ENCODE data around the gene DCUN1D5.

The DCUN1D5 gene

GRCh38 chr11:103091801-103092524 is at the start of gene DCUN1D5:
Gene DCUN1D5, minus strand, starts transcription at chr11:103092160. Its CDS starts 288 bp downstream, at chr11:103091872.
- H3K36me3 Mint-ChIP-seq (ENCODE audit: low read depth) = peaks cover 17% of the 10 kb centered on the region
- peaks cover 28% of the 10 kb centered on the region for H3K4me1 Mint-ChIP-seq (ENCODE audit: low read depth)
- H3K27ac Mint-ChIP-seq = peak within 1 kb of the TSS; percentile 92
- peak within 1 kb of the TSS; percentile 92 for H3K4me3 Mint-ChIP-seq
- peaks cover 10% of the 10 kb centered on the region for H3K9me3 Mint-ChIP-seq
- peaks cover 22% of the 10 kb centered on the region for H3K27me3 Mint-ChIP-seq (ENCODE audit: low read depth)
- DNase-seq (ENCODE audit: low spot score) = peak; percentile 94

- no peaks in the 10 kb centered on the region for H3K9me3 Mint-ChIP-seq
- no peaks in the 10 kb centered on the region for H3K36me3 Mint-ChIP-seq (ENCODE audit: low read depth)
- H3K4me1 Mint-ChIP-seq (ENCODE audit: low read depth) = no peaks in the 10 kb centered on the region
- no peak for DNase-seq (ENCODE audit: low spot score)
- H3K4me3 Mint-ChIP-seq = no peak overlapping the region
- no peak overlapping the region for H3K27ac Mint-ChIP-seq
- no peaks in the 10 kb centered on the region for H3K27me3 Mint-ChIP-seq (ENCODE audit: low read depth)
These were observed 33.5 kb upstream of the DCUN1D5 start for GRCh38 chr11:103125462-103125861.

- Mint-ChIP-seq H3K9me3 (no peaks in the 10 kb centered on the region), H3K4me1 (ENCODE audit: low read depth) (peaks cover 4% of the 10 kb centered on the region), H3K36me3 (ENCODE audit: low read depth) (no peaks in the 10 kb centered on the region), H3K4me3 (no peak overlapping the region), H3K27me3 (ENCODE audit: low read depth) (peaks cover 25% of the 10 kb centered on the region), H3K27ac (no peak overlapping the region)
- no peak for DNase-seq (ENCODE audit: low spot score)
These were observed 22.9 kb upstream of the DCUN1D5 start for GRCh38 chr11:103114836-103115235.

GRCh38 chr11:103112364-103112763 is 20.4 kb upstream of the DCUN1D5 start:
- Mint-ChIP-seq H3K27me3 (ENCODE audit: low read depth) (peaks cover 30% of the 10 kb centered on the region), H3K27ac (no peak overlapping the region), H3K9me3 (no peaks in the 10 kb centered on the region), H3K36me3 (ENCODE audit: low read depth) (no peaks in the 10 kb centered on the region), H3K4me1 (ENCODE audit: low read depth) (peaks cover 11% of the 10 kb centered on the region), H3K4me3 (no peak overlapping the region)
- no peak for DNase-seq (ENCODE audit: low spot score)

- Mint-ChIP-seq H3K27ac (no peak overlapping the region), H3K9me3 (no peaks in the 10 kb centered on the region), H3K4me3 (no peak overlapping the region), H3K36me3 (ENCODE audit: low read depth) (no peaks in the 10 kb centered on the region), H3K4me1 (ENCODE audit: low read depth) (peaks cover 11% of the 10 kb centered on the region), H3K27me3 (ENCODE audit: low read depth) (peaks cover 30% of the 10 kb centered on the region)
- DNase-seq (ENCODE audit: low spot score) = no peak
These were observed 19.4 kb upstream of the DCUN1D5 start for GRCh38 chr11:103111400-103111799.

- Mint-ChIP-seq H3K36me3 (ENCODE audit: low read depth) (no peaks in the 10 kb centered on the region), H3K27ac (no peak overlapping the region), H3K27me3 (ENCODE audit: low read depth) (peaks cover 37% of the 10 kb centered on the region), H3K9me3 (no peaks in the 10 kb centered on the region), H3K4me1 (ENCODE audit: low read depth) (peaks cover 11% of the 10 kb centered on the region), H3K4me3 (no peak overlapping the region)
- no peak for DNase-seq (ENCODE audit: low spot score)
These were observed 18.4 kb upstream of the DCUN1D5 start for GRCh38 chr11:103110391-103110790.

- peak overlapping the region; percentile 89 for H3K27ac Mint-ChIP-seq
- no peaks in the 10 kb centered on the region for H3K36me3 Mint-ChIP-seq (ENCODE audit: low read depth)
These were observed 17.9 kb upstream of the DCUN1D5 start for GRCh38 chr11:103109818-103110388.

GRCh38 chr11:103108933-103109817 is 17.2 kb upstream of the DCUN1D5 start, which contains the start of gene DYNC2H1:
Gene DYNC2H1, plus strand, starts transcription at chr11:103109426. Its CDS starts 149 bp downstream, at chr11:103109575.
- Mint-ChIP-seq H3K9me3 (no peaks in the 10 kb centered on the region), H3K4me3 (peak within 1 kb of the TSS; percentile 96), H3K27ac (peak within 1 kb of the TSS; percentile 89), H3K36me3 (ENCODE audit: low read depth) (no peaks in the 10 kb centered on the region), H3K4me1 (ENCODE audit: low read depth) (peaks cover 11% of the 10 kb centered on the region), H3K27me3 (ENCODE audit: low read depth) (peaks cover 42% of the 10 kb centered on the region)
- DNase-seq (ENCODE audit: low spot score) = peak; percentile 90

More at GRCh38 chr11:103109818-103110388, 17.9 kb upstream of the DCUN1D5 start:
- peak overlapping the region; percentile 96 for H3K4me3 Mint-ChIP-seq
- peaks cover 37% of the 10 kb centered on the region for H3K27me3 Mint-ChIP-seq (ENCODE audit: low read depth)
- DNase-seq (ENCODE audit: low spot score) = no peak
- H3K4me1 Mint-ChIP-seq (ENCODE audit: low read depth) = peaks cover 11% of the 10 kb centered on the region
- H3K9me3 Mint-ChIP-seq = no peaks in the 10 kb centered on the region

- Mint-ChIP-seq H3K27ac (no peak overlapping the region), H3K36me3 (ENCODE audit: low read depth) (no peaks in the 10 kb centered on the region), H3K27me3 (ENCODE audit: low read depth) (peaks cover 37% of the 10 kb centered on the region), H3K4me3 (no peak overlapping the region), H3K4me1 (ENCODE audit: low read depth) (peaks cover 13% of the 10 kb centered on the region), H3K9me3 (peaks cover 10% of the 10 kb centered on the region)
- DNase-seq (ENCODE audit: low spot score) = no peak
These were observed 5.3 kb upstream of the DCUN1D5 start for GRCh38 chr11:103097279-103097678.

GRCh38 chr11:103091064-103091800 is 728 bp downstream of the DCUN1D5 start:
- peaks cover 10% of the 10 kb centered on the region for H3K9me3 Mint-ChIP-seq
- DNase-seq (ENCODE audit: low spot score) = peak; percentile 34
- peaks cover 19% of the 10 kb centered on the region for H3K27me3 Mint-ChIP-seq (ENCODE audit: low read depth)
- H3K27ac Mint-ChIP-seq = peak overlapping the region; percentile 92
- H3K4me3 Mint-ChIP-seq = peak overlapping the region; percentile 92
- H3K4me1 Mint-ChIP-seq (ENCODE audit: low read depth) = peaks cover 32% of the 10 kb centered on the region
- H3K36me3 Mint-ChIP-seq (ENCODE audit: low read depth) = peaks cover 19% of the 10 kb centered on the region

GRCh38 chr11:103086461-103086860 is 5.5 kb downstream of the DCUN1D5 start:
- Mint-ChIP-seq H3K9me3 (no peaks in the 10 kb centered on the region), H3K27ac (no peak overlapping the region), H3K4me3 (no peak overlapping the region), H3K4me1 (ENCODE audit: low read depth) (peaks cover 24% of the 10 kb centered on the region), H3K27me3 (ENCODE audit: low read depth) (no peaks in the 10 kb centered on the region), H3K36me3 (ENCODE audit: low read depth) (peaks cover 30% of the 10 kb centered on the region)
- no peak for DNase-seq (ENCODE audit: low spot score)

- Mint-ChIP-seq H3K27ac (no peak overlapping the region), H3K4me1 (ENCODE audit: low read depth) (peaks cover 24% of the 10 kb centered on the region), H3K9me3 (no peaks in the 10 kb centered on the region), H3K4me3 (no peak overlapping the region), H3K27me3 (ENCODE audit: low read depth) (no peaks in the 10 kb centered on the region), H3K36me3 (ENCODE audit: low read depth) (peaks cover 30% of the 10 kb centered on the region)
- DNase-seq (ENCODE audit: low spot score) = no peak
These were observed 6.1 kb downstream of the DCUN1D5 start for GRCh38 chr11:103085758-103086365.

GRCh38 chr11:103079833-103080232 is 12.1 kb downstream of the DCUN1D5 start:
- no peak overlapping the region for H3K27ac Mint-ChIP-seq

More at GRCh38 chr11:103079833-103080232, 12.1 kb downstream of the DCUN1D5 start:
- no peaks in the 10 kb centered on the region for H3K27me3 Mint-ChIP-seq (ENCODE audit: low read depth)
- DNase-seq (ENCODE audit: low spot score) = no peak
- no peak overlapping the region for H3K4me3 Mint-ChIP-seq
- no peaks in the 10 kb centered on the region for H3K4me1 Mint-ChIP-seq (ENCODE audit: low read depth)
- H3K9me3 Mint-ChIP-seq = no peaks in the 10 kb centered on the region
- peaks cover 43% of the 10 kb centered on the region for H3K36me3 Mint-ChIP-seq (ENCODE audit: low read depth)

Data from T-helper 2 cell treated with Interferon-gamma antibody and Interleukin-4, amounts not matched to agents 5 μg/mL and 100 μg/mL, for 36 hours (primary cell).